ENCODE data around the gene ZC3H10. TPM values are rescaled to one million over a fixed set of nuclear protein-coding genes. Genes with fewer than 3 reads are reported as not detected.
A peak's percentile ranks its signal among the peaks of the same experiment; 100 is the strongest.

The ZC3H10 gene
- total and polyA plus RNA-seq, 2 of the 13 experiments (the other 11 are each of a cell fraction or from before 2014, with no cell fraction given) = 0.70 to 2.3 TPM

- TF ChIP-seq ZNF687 (CRISPR knock-in tag; IDR thresholded peaks at IDR 0.05) = 0 out of 2 replicates have a peak, but pooled peaks have one; percentile 12
- no peak for TF ChIP-seq ZNF121 (CRISPR knock-in tag; IDR thresholded peaks at IDR 0.05)
- 0 out of 2 replicates have a peak, but pooled peaks have one; percentile 4 for TF ChIP-seq ZNF431 (CRISPR knock-in tag; IDR thresholded peaks at IDR 0.05; ENCODE audit: borderline replicate concordance, low read depth)
- TF ChIP-seq SNAI1 (CRISPR knock-in tag; IDR thresholded peaks at IDR 0.05; ENCODE audit: borderline replicate concordance) = 0 out of 2 replicates have a peak, but pooled peaks have one; percentile 62
- TF ChIP-seq MBNL3 (CRISPR knock-in tag; conservative IDR thresholded peaks at IDR 0.05) = no peak
- TF ChIP-seq ZNF414 (CRISPR knock-in tag; IDR thresholded peaks at IDR 0.05) = peak; percentile 39; the same call in 1 of the 2 replicates
- TF ChIP-seq ZNF782 (CRISPR knock-in tag; IDR thresholded peaks at IDR 0.05; ENCODE audit: borderline replicate concordance) = 0 out of 2 replicates have a peak, but pooled peaks have one; percentile 24
- TF ChIP-seq ZNF550 (CRISPR knock-in tag; IDR thresholded peaks at IDR 0.05; ENCODE audit: borderline replicate concordance) = 0 out of 2 replicates have a peak, but pooled peaks have one; percentile 41
- TF ChIP-seq AGO2 (optimal IDR thresholded peaks at IDR 0.05; ENCODE audit: low read depth, low read length) = no peak
- TF ChIP-seq HMGXB3 (CRISPR knock-in tag; IDR thresholded peaks at IDR 0.05; ENCODE audit: borderline replicate concordance) = no peak; the same call in 1 of the 2 replicates
- TF ChIP-seq HNF1B (CRISPR knock-in tag; IDR thresholded peaks at IDR 0.05) = no peak
Measured at GRCh38 chr12:56128670-56129205, 10.7 kb downstream of the ZC3H10 start (continued).

Data from HepG2 (cell line).